Peyer's patch (tissue), 4 donors: ENCODE results near the gene WWOX. TPM values are rescaled to one million over a fixed set of nuclear protein-coding genes. Genes with fewer than 3 reads are reported as not detected.

ENCODE experiments used
- DNase-seq, 3 donors: peaks; one replicate each; pipeline ENCODE4 v3.0.0-alpha.2; 2017 to 2019
- H3K27ac ChIP-seq, 4 donors: fragments of 200-600 bp; sonication (generic); one replicate each; pipeline ENCODE4 v1.5.1; 2016 to 2019
- H3K27me3 ChIP-seq, 2 donors: fragments of 200-600 bp; sonication (generic); one replicate each; pipeline ENCODE4 v1.5.1; 2019
- H3K36me3 ChIP-seq, 3 donors: fragments of 200-600 bp; sonication (generic); one replicate each; pipeline ENCODE4 v1.5.1; 2016 to 2019
- H3K4me1 ChIP-seq, 4 donors: fragments of 200-600 bp; sonication (generic); one replicate each; pipeline ENCODE4 v1.5.1; 2016 to 2019
- H3K4me3 ChIP-seq, 4 donors: fragments of 200-600 bp; sonication (generic); 1 replicate in 3 of 4; 2 replicates in 1 of 4; pipeline ENCODE4 v1.5.1; 2016 to 2019; ENCODE audit warnings: mild to moderate bottlenecking in 1 of 4
- H3K9me3 ChIP-seq, 4 donors: fragments of 200-600 bp; sonication (generic); one replicate each; pipeline ENCODE4 v1.5.1; 2016 to 2019; ENCODE audit warnings: mild to moderate bottlenecking in 1 of 4
- CTCF ChIP-seq, 6 experiments: fragments of 450-650 bp in 4 of 6; fragments of 200-600 bp in 2 of 6; sonication (generic) in 1 of 6; IDR thresholded peaks; one replicate each; pipeline ENCODE4 v1.5.1; 2017 to 2019; ENCODE audit warnings: antibody characterized with exemption in 6 of 6, mild to moderate bottlenecking in 3 of 6, moderate library complexity in 1 of 6
- POLR2A ChIP-seq, 2 donors: fragments of 450-650 bp; IDR thresholded peaks; one replicate each; pipeline ENCODE4 v1.5.1; 2017; ENCODE audit warnings: antibody characterized with exemption in 2 of 2, mild to moderate bottlenecking in 2 of 2, moderate library complexity in 2 of 2
- total RNA-seq, 4 donors: library from RNA; depleted of rRNA; stranded (reverse); fragments of >200 nt; gene quantifications; one replicate each; pipeline ENCODE4 v1.1.0, GENCODE V29; 2016

Gene WWOX
- total RNA-seq, 4 donors from 2014 or later = 17.3 to 197 (median 57.5) TPM

GRCh38 chr16:78106686-78107085 lies 7.2 kb downstream of the WWOX start:
- DNase-seq = no peak
- Histone ChIP-seq H3K27ac (no peak overlapping the region), H3K9me3 (no peaks in the 10 kb centered on the region), H3K4me3 (no peak overlapping the region), H3K4me1 (no peaks in the 10 kb centered on the region), H3K36me3 (peaks cover 0 to 5% (median 0%) of the 10 kb centered on the region in 3 donors), H3K27me3 (no peaks in the 10 kb centered on the region)
- no peak for TF ChIP-seq POLR2A (IDR thresholded peaks at IDR 0.05)
- no peak for TF ChIP-seq CTCF (IDR thresholded peaks at IDR 0.05)

GRCh38 chr16:78108451-78108850 lies 9.0 kb downstream of the WWOX start:
- Histone ChIP-seq H3K9me3 (no peaks in the 10 kb centered on the region), H3K4me1 (no peaks in the 10 kb centered on the region), H3K27me3 (no peaks in the 10 kb centered on the region), H3K4me3 (no peak overlapping the region), H3K27ac (no peak overlapping the region), H3K36me3 (peaks cover 0 to 9% (median 0%) of the 10 kb centered on the region in 3 donors)
- TF ChIP-seq CTCF (IDR thresholded peaks at IDR 0.05) (no peak), POLR2A (IDR thresholded peaks at IDR 0.05) (no peak)
- DNase-seq = no peak

- TF ChIP-seq CTCF (IDR thresholded peaks at IDR 0.05) (no peak), POLR2A (IDR thresholded peaks at IDR 0.05) (no peak)
- Histone ChIP-seq H3K4me1 (no peaks in the 10 kb centered on the region), H3K4me3 (no peak overlapping the region), H3K9me3 (no peaks in the 10 kb centered on the region), H3K27me3 (no peaks in the 10 kb centered on the region), H3K36me3 (peaks cover 0 to 19% (median 0%) of the 10 kb centered on the region in 3 donors), H3K27ac (no peak overlapping the region)
- DNase-seq = no peak
Observed at GRCh38 chr16:78113258-78113657, 13.8 kb downstream of the WWOX start.

DNA sequence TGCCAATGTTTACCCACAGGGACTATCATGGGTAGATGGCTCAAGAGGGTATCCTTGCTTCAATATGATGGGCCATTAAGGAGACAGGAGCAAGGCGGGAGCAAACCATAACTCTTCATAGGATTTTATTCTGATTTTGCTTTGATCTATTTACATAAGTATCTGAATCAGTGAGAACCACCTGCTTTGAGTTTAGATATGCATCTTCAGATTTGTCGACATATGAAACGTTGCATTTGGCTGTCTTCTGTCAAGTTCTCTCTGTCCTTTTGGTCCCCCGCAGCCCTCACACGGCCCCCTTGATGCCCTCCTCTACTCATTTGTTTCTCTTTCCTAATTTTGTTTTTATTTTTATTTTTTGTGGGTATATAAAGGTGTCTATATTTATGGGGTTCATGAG lies 16.2 kb downstream of the WWOX start:
- no peak overlapping the region for H3K27ac ChIP-seq
- H3K9me3 ChIP-seq = no peaks in the 10 kb centered on the region
- DNase-seq = no peak
- no peak overlapping the region for H3K4me3 ChIP-seq
- H3K27me3 ChIP-seq = no peaks in the 10 kb centered on the region
- H3K4me1 ChIP-seq = no peaks in the 10 kb centered on the region
- H3K36me3 ChIP-seq = peaks cover 0 to 16% (median 0%) of the 10 kb centered on the region in 3 donors
- TF ChIP-seq POLR2A (IDR thresholded peaks at IDR 0.05) (no peak), CTCF (IDR thresholded peaks at IDR 0.05) (no peak)

DNA sequence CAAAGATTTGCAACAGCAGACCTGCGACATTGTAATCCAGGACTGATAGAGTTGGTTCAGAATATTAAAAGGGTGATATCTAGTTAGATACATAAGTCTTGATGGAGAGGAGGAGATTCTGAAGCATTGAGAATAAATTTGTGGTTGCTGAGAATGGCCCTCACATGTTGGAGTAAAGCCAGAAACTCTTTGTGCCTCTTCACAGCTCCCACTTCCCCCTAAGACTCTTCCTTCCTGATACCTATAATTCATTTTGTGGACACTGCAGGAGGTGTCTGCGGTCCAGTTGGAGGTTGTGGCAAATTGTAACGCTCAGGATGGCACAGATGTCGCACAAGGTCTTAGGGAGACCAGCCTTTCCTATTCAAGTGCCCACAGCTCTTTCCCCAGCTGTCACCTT lies 17.5 kb downstream of the WWOX start:
- peaks cover 0 to 12% (median 0%) of the 10 kb centered on the region in 3 donors for H3K36me3 ChIP-seq
- no peak overlapping the region for H3K27ac ChIP-seq
- TF ChIP-seq CTCF (IDR thresholded peaks at IDR 0.05) (no peak), POLR2A (IDR thresholded peaks at IDR 0.05) (no peak)
- DNase-seq = no peak
- no peaks in the 10 kb centered on the region for H3K9me3 ChIP-seq
- H3K4me3 ChIP-seq = no peak overlapping the region
- H3K4me1 ChIP-seq = no peaks in the 10 kb centered on the region
- H3K27me3 ChIP-seq = no peaks in the 10 kb centered on the region

DNA sequence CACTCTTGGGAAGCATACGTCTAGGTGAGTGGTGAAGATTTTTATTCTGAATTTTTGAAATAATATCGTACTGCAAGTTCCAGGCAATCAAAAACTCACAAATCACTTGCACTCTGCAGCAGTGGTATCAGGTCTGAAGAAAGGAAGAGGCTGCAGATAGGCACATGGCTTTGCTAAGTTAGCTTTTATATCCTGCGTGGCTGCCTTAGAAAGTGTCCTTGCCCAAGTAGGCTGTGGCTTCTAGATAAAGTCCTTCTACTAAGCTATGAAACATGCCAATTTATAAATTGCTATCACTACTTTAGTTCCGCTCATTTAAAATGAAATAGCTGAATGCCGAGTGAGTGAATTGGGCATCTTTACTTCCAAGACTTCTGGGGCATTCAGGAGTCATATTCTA lies 17.9 kb downstream of the WWOX start:
- H3K27ac ChIP-seq = no peak overlapping the region
- TF ChIP-seq CTCF (IDR thresholded peaks at IDR 0.05) (no peak), POLR2A (IDR thresholded peaks at IDR 0.05) (no peak)
- H3K9me3 ChIP-seq = no peaks in the 10 kb centered on the region
- H3K4me1 ChIP-seq = no peaks in the 10 kb centered on the region
- H3K36me3 ChIP-seq = peaks cover 0 to 10% (median 0%) of the 10 kb centered on the region in 3 donors
- DNase-seq = no peak
- no peaks in the 10 kb centered on the region for H3K27me3 ChIP-seq
- no peak overlapping the region for H3K4me3 ChIP-seq
